HepG2 (cell line): Measurements from ENCODE around the gene FITM1. TPM values are rescaled to one million over a fixed set of nuclear protein-coding genes. Genes with fewer than 3 reads are reported as not detected.

Source experiments
- ATAC-seq: fragments of 200-7000 bp; cut with Tn5 transposase; 3 replicates; pipeline ENCODE4 v1.9.1; 2020; ENCODE audit warnings: mild to moderate bottlenecking, moderate library complexity
- BruUV-seq: library from RNA; stranded (reverse); fragments of 400-500 nt; replicated peaks from 2 replicates; lab custom pipeline; 2021; lab: Mats Ljungman, UMichigan
- CTCF ChIA-PET: fragments of 300-600 bp; formaldehyde crosslinking; extraction: SDS; loops from one replicate; lab custom pipeline; 2021; ENCODE audit warnings: low total read pairs, inconsistent platforms, low intra/inter-chr PET ratio; lab: Yijun Ruan, JAX
- POLR2A ChIA-PET: fragments of 350-600 bp; sonication (Branson Sonifier 250); formaldehyde crosslinking; loops from one replicate; lab custom pipeline; 2020; ENCODE audit warnings: antibody characterized with exemption, inconsistent platforms; lab: Yijun Ruan, JAX
- DNase-seq: peaks from one replicate; pipeline ENCODE4 v3.0.0-alpha.2; 2015; ENCODE audit warnings: low spot score
- FAIRE-seq: peaks from 3 replicates; lab custom pipeline; 2011; peaks lifted over from hg19 to GRCh38; lab: Jason Lieb, UNC
- H2AFZ ChIP-seq: one replicate; pipeline ENCODE4 v1.6.1; 2011; ENCODE audit warnings: low read length, inconsistent platforms
- H3K27ac ChIP-seq: fragments of 300-600 bp; 3 replicates; pipeline ENCODE4 v1.8.0; 2011; ENCODE audit warnings: mixed run types, mild to moderate bottlenecking, mixed read lengths, low read length, inconsistent platforms; ENCODE audit not compliant: insufficient read depth; ENCODE audit errors: extremely low read length
- H3K27me3 ChIP-seq, 2 experiments: fragments of 200-600 bp in 1 of 2; 2 replicates in 1 of 2; 3 replicates in 1 of 2; pipeline versions ENCODE4 v1.6.0 to v1.8.0; 2011; ENCODE audit warnings: low read length in 2 of 2, mild to moderate bottlenecking in 2 of 2, moderate library complexity in 2 of 2, inconsistent platforms in 1 of 2; ENCODE audit not compliant: insufficient read depth in 2 of 2, control insufficient read depth in 1 of 2
- H3K36me3 ChIP-seq, 2 experiments: fragments of 200-600 bp in 1 of 2; replicated peaks in 1 of 2; 2 replicates in 1 of 2; 3 replicates in 1 of 2; pipeline versions ENCODE4 v1.5.1 to v1.8.0; 2011; ENCODE audit warnings: low read length in 2 of 2, inconsistent platforms in 1 of 2; ENCODE audit not compliant: insufficient read depth in 2 of 2, control insufficient read depth in 1 of 2
- H3K4me1 ChIP-seq: 2 replicates; pipeline ENCODE4 v1.5.1; 2012; ENCODE audit warnings: low read length, inconsistent platforms; ENCODE audit not compliant: insufficient read depth
- H3K4me2 ChIP-seq: 2 replicates; pipeline ENCODE4 v1.6.0; 2011; ENCODE audit warnings: low read depth, low read length, inconsistent platforms
- H3K4me3 ChIP-seq, 3 experiments: fragments of 200-600 bp in 1 of 3; sonication (generic), shearing (Covaris generic) in 1 of 3; replicated peaks in 1 of 3; 2 replicates each; pipeline ENCODE4 v1.5.1; 2011 to 2016; ENCODE audit warnings: low read length in 3 of 3, inconsistent platforms in 2 of 3, low read depth in 2 of 3, mild to moderate bottlenecking in 2 of 3, control low read depth in 1 of 3, mixed read lengths in 1 of 3; ENCODE audit not compliant: insufficient read depth in 1 of 3
- H3K79me2 ChIP-seq: one replicate; pipeline ENCODE4 v1.6.1; 2011; ENCODE audit warnings: low read length, inconsistent platforms; ENCODE audit not compliant: insufficient read depth
- H3K9ac ChIP-seq: 2 replicates; pipeline ENCODE4 v1.6.0; 2011; ENCODE audit warnings: mild to moderate bottlenecking, low read depth, low read length, inconsistent platforms; ENCODE audit not compliant: insufficient read depth
- H3K9me3 ChIP-seq: 2 replicates; pipeline ENCODE4 v1.5.1; 2012; ENCODE audit warnings: mild to moderate bottlenecking, low read length
- H4K20me1 ChIP-seq: 2 replicates; pipeline ENCODE4 v1.6.0; 2011; ENCODE audit warnings: inconsistent platforms, mild to moderate bottlenecking, low read length, moderate library complexity; ENCODE audit not compliant: insufficient read depth
- ARNT ChIP-seq: fragments of 450-650 bp; IDR thresholded peaks from 2 replicates; pipeline ENCODE4 v1.6.1; 2017
- HNF4A ChIP-seq: sonication (generic); formaldehyde crosslinking; IDR thresholded peaks from 2 replicates; pipeline ENCODE4 v1.4.0; 2020; ENCODE audit warnings: missing genetic modification reagents
- NFKB2 ChIP-seq: sonication (generic); formaldehyde crosslinking; IDR thresholded peaks from 2 replicates; pipeline ENCODE4 v1.4.0; 2020; ENCODE audit warnings: missing genetic modification reagents, borderline replicate concordance
- NFYC ChIP-seq: IDR thresholded peaks from 2 replicates; pipeline ENCODE4 v1.6.1; 2016; ENCODE audit warnings: missing genetic modification reagents, missing compliant biosample characterization
- NR2C2 ChIP-seq: sonication (generic); formaldehyde crosslinking; IDR thresholded peaks from 2 replicates; pipeline ENCODE4 v1.4.0; 2020; ENCODE audit warnings: missing genetic modification reagents, mild to moderate bottlenecking, moderate library complexity, borderline replicate concordance
- REPIN1 ChIP-seq: sonication (generic); formaldehyde crosslinking; IDR thresholded peaks from 2 replicates; pipeline ENCODE4 v1.8.0; 2022; ENCODE audit warnings: missing genetic modification reagents, low read depth, mild to moderate bottlenecking, borderline replicate concordance
- SALL1 ChIP-seq: sonication (generic); formaldehyde crosslinking; IDR thresholded peaks from 2 replicates; pipeline ENCODE4 v1.8.0; 2022; ENCODE audit warnings: mild to moderate bottlenecking, missing genetic modification reagents
- TBX2 ChIP-seq: sonication (generic); formaldehyde crosslinking; IDR thresholded peaks from 2 replicates; pipeline ENCODE4 v1.5.0; 2020; ENCODE audit warnings: missing genetic modification reagents, mild to moderate bottlenecking, borderline replicate concordance
- ZFY ChIP-seq: sonication (generic); formaldehyde crosslinking; IDR thresholded peaks from 2 replicates; pipeline ENCODE4 v1.4.0; 2020; ENCODE audit warnings: missing genetic modification reagents
- ZNF34 ChIP-seq: sonication (generic); formaldehyde crosslinking; IDR thresholded peaks from 2 replicates; pipeline ENCODE4 v1.4.0; 2020; ENCODE audit warnings: mild to moderate bottlenecking, missing genetic modification reagents, borderline replicate concordance
- ZNF432 ChIP-seq: sonication (generic); formaldehyde crosslinking; IDR thresholded peaks from 2 replicates; pipeline ENCODE4 v1.5.0; 2020; ENCODE audit warnings: missing genetic modification reagents, mild to moderate bottlenecking, borderline replicate concordance
- ZNF891 ChIP-seq: sonication (generic); formaldehyde crosslinking; IDR thresholded peaks from 2 replicates; pipeline ENCODE4 v1.5.0; 2020; ENCODE audit warnings: mild to moderate bottlenecking, missing genetic modification reagents
- WGBS: methylation state at CpG from one replicate; pipeline ENCODE4 v1.1.6; 2017; ENCODE audit warnings: low lambda C conversion rate; 5-methylcytosine and 5-hydroxymethylcytosine counted together
- in situ Hi-C: cut with HindIII; loops from 2 replicates; pipeline ENCODE4 v1.10.0; 2017; ENCODE audit warnings: low pct_unique_long_range_greater_than_20kb; ENCODE audit not compliant: extremely low pct_ligation_motif_present
- intact Hi-C: fragments of 100-400 bp; cut with micrococcal nuclease; formaldehyde crosslinking; loops from one replicate; pipeline ENCODE4 v1.10.0; 2022; ENCODE audit not compliant: unreplicated experiment
- polyA plus RNA-seq, 8 experiments: library from polyadenylated mRNA; depleted of rRNA in 3 of 8; stranded (reverse) in 7 of 8; unstranded in 1 of 8; fragments of >200 nt; fragmentation: Illumina TruSeq in 4 of 8; extraction: Trizol in 4 of 8; gene quantifications; 2 replicates each; pipeline versions ENCODE4 v1.2.1 to v1.2.3, GENCODE V29; 2011 to 2016; ENCODE audit warnings: low read depth in 4 of 8, missing spikeins in 1 of 8, mixed read lengths in 1 of 8; ENCODE audit not compliant: insufficient read depth in 1 of 8
- total RNA-seq, 5 experiments: library from RNA; depleted of rRNA; stranded (reverse); fragments of >200 nt; fragmentation: Illumina TruSeq; extraction: Trizol; gene quantifications; 2 replicates each; pipeline ENCODE4 v1.2.3, GENCODE V29; 2016; ENCODE audit warnings: low read depth in 1 of 5
- TF ChIP-seq, protein P1 (sequence below), 2 experiments: fragments of 450-650 bp in 1 of 2; sonication (generic) in 1 of 2; formaldehyde crosslinking in 1 of 2; IDR thresholded peaks; 2 replicates each; pipeline versions ENCODE4 v1.6.1 to v1.8.0; 2016 to 2022; ENCODE audit warnings: antibody characterized with exemption in 1 of 2, mild to moderate bottlenecking in 1 of 2, missing genetic modification reagents in 1 of 2
- TF ChIP-seq, protein P2 (sequence below): fragments of 450-650 bp; IDR thresholded peaks from 2 replicates; pipeline ENCODE4 v1.6.1; 2016

FITM1 gene
- total and polyA plus RNA-seq, 2 of the 13 experiments (the other 11 are each of a cell fraction or from before 2014, with no cell fraction given) = 2.7 to 5.8 TPM

DNA sequence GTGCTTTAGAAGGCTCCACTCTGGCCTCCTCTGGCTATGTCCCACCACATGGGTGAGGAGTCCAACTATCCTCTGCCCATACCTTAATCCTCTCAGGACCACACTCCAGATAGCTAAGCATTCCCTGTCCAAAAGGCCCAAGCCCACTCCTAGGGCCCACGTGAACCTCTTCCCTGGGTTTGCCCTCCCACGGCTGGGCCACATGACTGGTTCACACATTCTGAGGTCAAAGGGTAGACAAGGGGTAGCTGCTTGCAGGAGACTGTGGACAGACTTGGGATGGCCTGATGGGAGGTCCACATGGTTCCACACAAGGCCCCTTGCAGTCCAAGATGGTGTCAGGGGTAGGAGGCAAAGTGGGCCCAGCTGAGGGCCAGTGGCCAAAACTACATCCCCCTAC, 42.4 kb upstream of the FITM1 start:
- Histone ChIP-seq H3K27ac (no peak overlapping the region), H3K9ac (no peak overlapping the region), H3K4me2 (no peak overlapping the region), H3K4me1 (peaks cover 44% of the 10 kb centered on the region), H3K4me3 (no peak overlapping the region), H3K27me3 (peaks cover 2 to 30% of the 10 kb centered on the region in 2 experiments; a peak in 3 of 5 replicates), H3K9me3 (no peaks in the 10 kb centered on the region), H4K20me1 (no peaks in the 10 kb centered on the region), H3K36me3 (no peaks in the 10 kb centered on the region), H2AFZ (no peak overlapping the region), H3K79me2 (no peaks in the 10 kb centered on the region)
- POLR2A ChIA-PET = interaction anchor here (0.9 to 14.4 kb wide), 3 partner anchors 18 to 52 kb away, joined by 3 to 594 read pairs (median 226); no protein-coding TSS in a partner anchor
- ATAC-seq (no peak), FAIRE-seq (no peak), DNase-seq (no peak)
- intact Hi-C loops (no loop called here), in situ Hi-C loops (no loop called here)
- CTCF ChIA-PET = interaction anchor here (1.2 to 4.2 kb wide), 2 partner anchors 30 to 74 kb away, joined by 4 to 109 read pairs; no protein-coding TSS in a partner anchor
- no TSS peak for BruUV-seq
- 6% methylated on average over 2 of the region's 2 CpGs for WGBS
- TF ChIP-seq NR2C2 (CRISPR knock-in tag) = peak; percentile 65; the same call in 1 of the 2 replicates
- TF ChIP-seq NFYC = no peak
- 0 out of 2 replicates have a peak, but pooled peaks have one; percentile 28 for TF ChIP-seq ZNF891 (CRISPR knock-in tag)
- TF ChIP-seq ZNF432 (CRISPR knock-in tag) = no peak
- 0 out of 2 replicates have a peak, but pooled peaks have one; percentile 46 for TF ChIP-seq NFKB2 (CRISPR knock-in tag)
- TF ChIP-seq SALL1 (CRISPR knock-in tag) = 0 out of 2 replicates have a peak, but pooled peaks have one; percentile 16
- TF ChIP-seq, protein P1, sequence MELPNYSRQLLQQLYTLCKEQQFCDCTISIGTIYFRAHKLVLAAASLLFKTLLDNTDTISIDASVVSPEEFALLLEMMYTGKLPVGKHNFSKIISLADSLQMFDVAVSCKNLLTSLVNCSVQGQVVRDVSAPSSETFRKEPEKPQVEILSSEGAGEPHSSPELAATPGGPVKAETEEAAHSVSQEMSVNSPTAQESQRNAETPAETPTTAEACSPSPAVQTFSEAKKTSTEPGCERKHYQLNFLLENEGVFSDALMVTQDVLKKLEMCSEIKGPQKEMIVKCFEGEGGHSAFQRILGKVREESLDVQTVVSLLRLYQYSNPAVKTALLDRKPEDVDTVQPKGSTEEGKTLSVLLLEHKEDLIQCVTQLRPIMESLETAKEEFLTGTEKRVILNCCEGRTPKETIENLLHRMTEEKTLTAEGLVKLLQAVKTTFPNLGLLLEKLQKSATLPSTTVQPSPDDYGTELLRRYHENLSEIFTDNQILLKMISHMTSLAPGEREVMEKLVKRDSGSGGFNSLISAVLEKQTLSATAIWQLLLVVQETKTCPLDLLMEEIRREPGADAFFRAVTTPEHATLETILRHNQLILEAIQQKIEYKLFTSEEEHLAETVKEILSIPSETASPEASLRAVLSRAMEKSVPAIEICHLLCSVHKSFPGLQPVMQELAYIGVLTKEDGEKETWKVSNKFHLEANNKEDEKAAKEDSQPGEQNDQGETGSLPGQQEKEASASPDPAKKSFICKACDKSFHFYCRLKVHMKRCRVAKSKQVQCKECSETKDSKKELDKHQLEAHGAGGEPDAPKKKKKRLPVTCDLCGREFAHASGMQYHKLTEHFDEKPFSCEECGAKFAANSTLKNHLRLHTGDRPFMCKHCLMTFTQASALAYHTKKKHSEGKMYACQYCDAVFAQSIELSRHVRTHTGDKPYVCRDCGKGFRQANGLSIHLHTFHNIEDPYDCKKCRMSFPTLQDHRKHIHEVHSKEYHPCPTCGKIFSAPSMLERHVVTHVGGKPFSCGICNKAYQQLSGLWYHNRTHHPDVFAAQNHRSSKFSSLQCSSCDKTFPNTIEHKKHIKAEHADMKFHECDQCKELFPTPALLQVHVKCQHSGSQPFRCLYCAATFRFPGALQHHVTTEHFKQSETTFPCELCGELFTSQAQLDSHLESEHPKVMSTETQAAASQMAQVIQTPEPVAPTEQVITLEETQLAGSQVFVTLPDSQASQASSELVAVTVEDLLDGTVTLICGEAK (IDR thresholded peaks at IDR 0.05) = no peak
- TF ChIP-seq, protein P1 (CRISPR knock-in tag; IDR thresholded peaks at IDR 0.05) = peak; percentile 53; the same call in 1 of the 2 replicates
- TF ChIP-seq ZFY (CRISPR knock-in tag) = peak; percentile 22; the same call in 1 of the 2 replicates
- 0 out of 2 replicates have a peak, but pooled peaks have one; percentile 12 for TF ChIP-seq HNF4A (CRISPR knock-in tag)
- no peak for TF ChIP-seq ARNT
- TF ChIP-seq REPIN1 (CRISPR knock-in tag) = no peak
- TF ChIP-seq, protein P2, sequence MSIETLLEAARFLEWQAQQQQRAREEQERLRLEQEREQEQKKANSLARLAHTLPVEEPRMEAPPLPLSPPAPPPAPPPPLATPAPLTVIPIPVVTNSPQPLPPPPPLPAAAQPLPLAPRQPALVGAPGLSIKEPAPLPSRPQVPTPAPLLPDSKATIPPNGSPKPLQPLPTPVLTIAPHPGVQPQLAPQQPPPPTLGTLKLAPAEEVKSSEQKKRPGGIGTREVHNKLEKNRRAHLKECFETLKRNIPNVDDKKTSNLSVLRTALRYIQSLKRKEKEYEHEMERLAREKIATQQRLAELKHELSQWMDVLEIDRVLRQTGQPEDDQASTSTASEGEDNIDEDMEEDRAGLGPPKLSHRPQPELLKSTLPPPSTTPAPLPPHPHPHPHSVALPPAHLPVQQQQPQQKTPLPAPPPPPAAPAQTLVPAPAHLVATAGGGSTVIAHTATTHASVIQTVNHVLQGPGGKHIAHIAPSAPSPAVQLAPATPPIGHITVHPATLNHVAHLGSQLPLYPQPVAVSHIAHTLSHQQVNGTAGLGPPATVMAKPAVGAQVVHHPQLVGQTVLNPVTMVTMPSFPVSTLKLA = no peak
- TF ChIP-seq TBX2 (CRISPR knock-in tag) = 0 out of 2 replicates have a peak, but pooled peaks have one; percentile 13
- TF ChIP-seq ZNF34 (CRISPR knock-in tag) = no peak
